Measurements from ENCODE around the gene SNCB.
"Not testable (repeated sequence)": the region's sequence is repeated elsewhere in the genome, so short reads cannot be mapped to it uniquely, and the experiment has no call there.

SNCB gene

DNA sequence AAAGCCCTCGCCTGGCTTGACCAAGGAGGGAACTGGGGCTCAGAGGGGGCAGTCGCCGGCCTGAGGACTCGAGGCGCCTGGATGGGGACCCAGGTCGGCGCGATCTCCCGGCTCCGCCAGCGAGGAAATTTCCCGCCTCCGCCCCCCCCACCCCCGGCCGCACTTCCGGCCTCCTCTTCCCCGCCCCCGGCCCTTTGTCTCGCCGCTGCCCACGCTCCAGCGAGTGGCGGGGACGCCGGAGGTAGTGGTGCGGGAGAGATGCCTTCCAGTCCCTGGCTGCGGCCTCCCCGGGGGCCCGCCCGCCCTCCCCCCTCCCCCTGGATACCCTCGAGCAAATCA lies 19.9 kb downstream of the SNCB start:
- Histone ChIP-seq H3K27ac (ENCODE audit: low read depth, low read length, severe bottlenecking) (no peak overlapping the region), H3K36me3 (ENCODE audit: control insufficient read depth, insufficient read depth, low read length) (no peaks in the 10 kb centered on the region), H3K4me1 (ENCODE audit: control insufficient read depth, insufficient read depth, low read length, poor library complexity, severe bottlenecking) (peaks cover 21% of the 10 kb centered on the region), H3K4me3 (ENCODE audit: extremely low read depth, insufficient read depth, low read length, poor library complexity, severe bottlenecking) (peak overlapping the region; percentile 44), H3K9me3 (ENCODE audit: control insufficient read depth, low read length) (no peaks in the 10 kb centered on the region)
- WGBS, 2 experiments (ENCODE audit: insufficient coverage in 2 of 2) = 0 to 3% methylated on average over 3 to 6 of the region's 31 CpGs

DNA sequence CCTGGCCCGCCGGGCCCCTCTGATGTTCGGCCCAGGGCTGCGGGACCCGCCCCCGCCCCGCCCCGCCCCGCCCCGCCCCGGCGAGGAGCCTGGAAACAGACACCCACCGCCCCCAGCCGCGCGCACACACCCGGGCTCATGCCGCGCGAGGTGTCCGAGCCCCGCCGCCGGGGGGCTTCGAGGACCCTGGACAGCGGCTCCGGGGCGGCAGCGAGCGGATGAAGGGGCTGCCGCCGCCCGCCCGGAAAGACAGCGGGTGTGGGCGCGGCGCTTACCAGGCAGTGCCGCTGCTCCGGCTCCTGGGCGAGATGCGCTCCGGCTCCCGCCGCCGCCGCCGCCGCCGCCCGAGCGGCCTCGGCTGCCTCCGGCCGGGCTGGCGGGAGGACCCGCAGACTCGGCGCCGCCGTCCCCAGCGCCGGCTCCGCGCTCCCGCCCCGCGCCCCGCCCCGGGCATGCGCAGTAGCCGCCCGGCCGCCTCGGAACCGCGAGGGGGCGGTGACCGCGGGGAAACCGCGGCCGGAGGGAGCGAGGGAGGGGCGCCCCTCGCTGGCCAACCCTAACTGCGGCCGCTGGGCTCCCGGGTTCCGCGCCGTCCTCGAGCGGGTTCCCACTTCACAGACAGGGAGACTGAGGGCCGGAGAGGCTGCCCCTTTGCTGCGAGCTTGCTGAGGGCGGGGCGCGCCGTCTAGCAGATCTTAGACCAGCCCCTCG lies 20.5 kb downstream of the SNCB start, which contains the start of gene GPRIN1:
TSS of gene GPRIN1 (minus strand) at position 433 of the 711 bp plus-strand sequence. CDS start 10,322 bp downstream, outside the sequence.
- Histone ChIP-seq H3K9me3 (ENCODE audit: control insufficient read depth, low read length) (no peaks in the 10 kb centered on the region), H3K36me3 (ENCODE audit: control insufficient read depth, insufficient read depth, low read length) (no peaks in the 10 kb centered on the region), H3K4me1 (ENCODE audit: control insufficient read depth, insufficient read depth, low read length, poor library complexity, severe bottlenecking) (peaks cover 16% of the 10 kb centered on the region), H3K4me3 (ENCODE audit: extremely low read depth, insufficient read depth, low read length, poor library complexity, severe bottlenecking) (peak within 1 kb of the TSS; percentile 44), H3K27ac (ENCODE audit: low read depth, low read length, severe bottlenecking) (no peak within 1 kb of the TSS)
- 1% methylated on average over 47 to 72 of the region's 101 CpGs for WGBS, 2 experiments (ENCODE audit: insufficient coverage in 2 of 2)

DNA sequence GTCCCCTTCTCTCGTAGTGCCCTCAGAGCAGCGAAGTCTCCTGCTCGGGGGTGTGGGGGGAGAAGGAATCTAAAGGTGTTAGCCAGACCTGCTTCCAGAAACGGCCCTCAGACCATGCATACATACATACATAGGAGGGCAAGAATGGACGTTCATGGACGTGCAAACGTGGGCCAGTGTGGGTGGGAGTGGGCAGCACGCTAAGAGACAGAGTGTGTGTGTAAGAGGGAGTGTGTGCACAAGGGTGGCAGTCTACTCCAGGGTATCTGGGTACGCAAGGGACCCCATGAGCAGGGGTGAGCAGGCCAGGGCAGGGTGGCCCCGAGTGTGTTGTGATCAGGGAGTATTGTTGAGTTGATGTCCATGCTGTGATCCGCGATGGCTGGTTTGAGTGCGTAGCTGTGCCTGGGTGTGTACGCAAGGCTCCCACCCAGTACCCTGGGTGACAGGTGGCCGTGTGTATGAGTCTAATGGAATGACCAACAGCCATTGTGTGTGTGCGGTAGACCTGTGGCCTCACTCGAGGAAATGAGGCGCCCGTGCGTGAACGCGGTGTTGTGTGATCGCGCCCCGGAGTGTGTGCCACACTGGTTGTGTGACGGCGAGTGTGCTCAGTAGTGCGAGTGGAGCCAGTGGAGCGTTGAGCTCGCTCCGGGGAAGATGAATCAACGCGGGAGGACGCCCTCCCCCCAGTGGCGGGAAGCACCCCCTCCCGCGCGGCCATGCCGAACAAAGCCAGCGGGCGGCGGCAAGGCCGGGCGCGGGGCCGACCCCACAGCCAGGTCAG lies 21.2 kb downstream of the SNCB start:
- H3K36me3 ChIP-seq (ENCODE audit: control insufficient read depth, insufficient read depth, low read length) = no peaks in the 10 kb centered on the region
- peak overlapping the region; percentile 44 for H3K4me3 ChIP-seq (ENCODE audit: extremely low read depth, insufficient read depth, low read length, poor library complexity, severe bottlenecking)
- 33 to 38% methylated on average over 32 to 35 of the region's 46 CpGs for WGBS, 2 experiments (ENCODE audit: insufficient coverage in 2 of 2)
- H3K4me1 ChIP-seq (ENCODE audit: control insufficient read depth, insufficient read depth, low read length, poor library complexity, severe bottlenecking) = peaks cover 14% of the 10 kb centered on the region
- no peak overlapping the region for H3K27ac ChIP-seq (ENCODE audit: low read depth, low read length, severe bottlenecking)
- H3K9me3 ChIP-seq (ENCODE audit: control insufficient read depth, low read length) = no peaks in the 10 kb centered on the region

GRCh38 chr5:176608142-176608705 lies 22.1 kb downstream of the SNCB start:
- Histone ChIP-seq H3K4me1 (ENCODE audit: control insufficient read depth, insufficient read depth, low read length, poor library complexity, severe bottlenecking) (peaks cover 14% of the 10 kb centered on the region), H3K9me3 (ENCODE audit: control insufficient read depth, low read length) (no peaks in the 10 kb centered on the region), H3K4me3 (ENCODE audit: extremely low read depth, insufficient read depth, low read length, poor library complexity, severe bottlenecking) (no peak overlapping the region), H3K27ac (ENCODE audit: low read depth, low read length, severe bottlenecking) (no peak overlapping the region), H3K36me3 (ENCODE audit: control insufficient read depth, insufficient read depth, low read length) (no peaks in the 10 kb centered on the region)
- WGBS, 2 experiments (ENCODE audit: insufficient coverage in 2 of 2) = 93 to 100% methylated on average over 3 of the region's 4 CpGs

DNA sequence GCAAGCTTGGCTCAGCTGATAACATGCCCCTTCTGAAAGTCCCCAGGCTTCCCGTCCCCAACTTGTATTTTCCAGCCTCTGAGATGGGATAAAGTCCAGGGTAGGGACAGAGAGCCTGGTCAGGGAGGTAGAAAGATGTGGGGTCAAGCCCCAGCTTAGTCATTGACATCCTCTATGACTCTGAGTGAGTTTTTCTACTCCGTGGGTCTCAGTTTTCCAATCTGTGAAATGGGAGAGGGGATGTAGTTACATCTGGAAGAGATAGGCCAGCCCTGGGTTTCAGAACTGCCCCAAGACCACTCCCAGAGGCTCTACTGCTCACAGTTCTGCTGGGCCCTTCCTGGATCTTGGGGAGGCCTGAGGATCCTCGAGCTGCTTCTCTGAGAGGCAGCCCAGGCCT lies 23.5 kb downstream of the SNCB start:
- Histone ChIP-seq H3K4me3 (ENCODE audit: extremely low read depth, insufficient read depth, low read length, poor library complexity, severe bottlenecking) (no peak overlapping the region), H3K4me1 (ENCODE audit: control insufficient read depth, insufficient read depth, low read length, poor library complexity, severe bottlenecking) (peaks cover 14% of the 10 kb centered on the region), H3K27ac (ENCODE audit: low read depth, low read length, severe bottlenecking) (no peak overlapping the region), H3K9me3 (ENCODE audit: control insufficient read depth, low read length) (no peaks in the 10 kb centered on the region), H3K36me3 (ENCODE audit: control insufficient read depth, insufficient read depth, low read length) (no peaks in the 10 kb centered on the region)
- WGBS, 2 experiments (ENCODE audit: insufficient coverage in 2 of 2) = 83 to 100% methylated on average over 1 to 3 of the region's 3 CpGs

DNA sequence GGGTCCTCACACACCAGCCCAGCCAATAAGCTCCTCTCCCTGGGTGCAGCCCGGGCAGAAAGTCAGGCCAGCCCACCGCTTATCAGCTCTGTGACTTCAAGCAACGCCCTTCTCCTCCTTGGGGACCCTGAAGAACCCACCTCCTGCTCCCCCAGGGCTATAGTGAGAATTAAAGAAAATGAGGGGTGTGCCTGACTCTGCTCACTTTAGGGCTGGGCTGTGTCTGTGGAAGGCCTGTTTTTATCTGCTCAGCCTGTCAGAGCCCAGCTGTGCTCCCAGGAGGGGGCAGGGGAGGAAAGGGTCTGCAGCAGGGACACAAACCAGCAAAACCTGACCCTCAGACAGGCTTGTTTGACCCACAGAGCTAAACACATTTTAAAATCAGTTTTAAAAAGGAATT lies 24.3 kb downstream of the SNCB start:
- Histone ChIP-seq H3K36me3 (ENCODE audit: control insufficient read depth, insufficient read depth, low read length) (no peaks in the 10 kb centered on the region), H3K9me3 (ENCODE audit: control insufficient read depth, low read length) (no peaks in the 10 kb centered on the region), H3K4me1 (ENCODE audit: control insufficient read depth, insufficient read depth, low read length, poor library complexity, severe bottlenecking) (peaks cover 14% of the 10 kb centered on the region), H3K27ac (ENCODE audit: low read depth, low read length, severe bottlenecking) (peak overlapping the region; percentile 59), H3K4me3 (ENCODE audit: extremely low read depth, insufficient read depth, low read length, poor library complexity, severe bottlenecking) (no peak overlapping the region)
- 0 to 63% methylated on average over 1 to 3 of the region's 3 CpGs for WGBS, 2 experiments (ENCODE audit: insufficient coverage in 2 of 2)

GRCh38 chr5:176603091-176603490 lies 27.2 kb downstream of the SNCB start:
- peaks cover 14% of the 10 kb centered on the region for H3K4me1 ChIP-seq (ENCODE audit: control insufficient read depth, insufficient read depth, low read length, poor library complexity, severe bottlenecking)
- H3K27ac ChIP-seq (ENCODE audit: low read depth, low read length, severe bottlenecking) = no peak overlapping the region
- 27 to 33% methylated on average over 2 of the region's 2 CpGs for WGBS, 2 experiments (ENCODE audit: insufficient coverage in 2 of 2)
- no peak overlapping the region for H3K4me3 ChIP-seq (ENCODE audit: extremely low read depth, insufficient read depth, low read length, poor library complexity, severe bottlenecking)
- H3K36me3 ChIP-seq (ENCODE audit: control insufficient read depth, insufficient read depth, low read length) = peaks cover 1% of the 10 kb centered on the region
- H3K9me3 ChIP-seq (ENCODE audit: control insufficient read depth, low read length) = no peaks in the 10 kb centered on the region

DNA sequence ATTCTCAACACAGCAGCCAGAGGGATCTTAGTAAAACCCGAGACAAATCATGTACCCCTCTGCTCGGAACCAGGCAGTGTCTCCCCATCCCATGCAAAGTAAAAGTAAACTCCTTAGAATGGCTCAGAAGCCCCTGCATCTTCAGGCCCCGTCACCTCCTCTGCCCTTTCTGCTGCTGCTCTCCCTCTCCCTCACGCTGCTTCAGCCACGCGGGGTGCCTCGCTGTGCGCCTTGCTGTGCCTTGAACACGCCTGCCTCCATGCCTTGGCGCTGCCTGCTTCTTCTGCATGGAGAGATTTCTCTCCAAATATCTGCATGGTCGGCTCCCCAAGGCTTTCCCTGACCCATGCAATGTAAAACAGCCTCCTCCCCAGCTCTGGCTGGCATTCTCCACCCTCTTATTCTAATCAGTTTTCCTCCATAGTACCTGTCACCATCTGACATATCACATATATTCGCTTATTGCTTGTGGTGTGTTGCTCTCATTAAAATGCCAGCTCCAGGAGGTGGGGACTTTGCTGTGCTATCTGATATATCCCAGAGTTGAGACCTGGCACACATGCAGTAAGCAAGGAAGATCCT lies 28.3 kb downstream of the SNCB start:
- peaks cover 3% of the 10 kb centered on the region for H3K36me3 ChIP-seq (ENCODE audit: control insufficient read depth, insufficient read depth, low read length)
- H3K4me3 ChIP-seq (ENCODE audit: extremely low read depth, insufficient read depth, low read length, poor library complexity, severe bottlenecking) = no peak overlapping the region
- 82 to 85% methylated on average over 11 of the region's 12 CpGs for WGBS, 2 experiments (ENCODE audit: insufficient coverage in 2 of 2)
- H3K9me3 ChIP-seq (ENCODE audit: control insufficient read depth, low read length) = no peaks in the 10 kb centered on the region
- H3K27ac ChIP-seq (ENCODE audit: low read depth, low read length, severe bottlenecking) = no peak overlapping the region
- H3K4me1 ChIP-seq (ENCODE audit: control insufficient read depth, insufficient read depth, low read length, poor library complexity, severe bottlenecking) = peaks cover 14% of the 10 kb centered on the region

- 93 to 96% methylated on average over 17 to 18 of the region's 19 CpGs for WGBS, 2 experiments (ENCODE audit: insufficient coverage in 2 of 2)
- H3K4me3 ChIP-seq (ENCODE audit: extremely low read depth, insufficient read depth, low read length, poor library complexity, severe bottlenecking); H3K4me1 ChIP-seq (ENCODE audit: control insufficient read depth, insufficient read depth, low read length, poor library complexity, severe bottlenecking); H3K27ac ChIP-seq (ENCODE audit: low read depth, low read length, severe bottlenecking); H3K9me3 ChIP-seq (ENCODE audit: control insufficient read depth, low read length); H3K36me3 ChIP-seq (ENCODE audit: control insufficient read depth, insufficient read depth, low read length): not testable (repeated sequence)
These were observed 30.4 kb downstream of the SNCB start for GRCh38 chr5:176599749-176600430.

All from mesodermal cell (in vitro differentiated cells).